HG03045 (cell line): Measurements from ENCODE around the gene LRP5.
"Not testable (repeated sequence)": the region's sequence is repeated elsewhere in the genome, so short reads cannot be mapped to it uniquely, and the experiment has no call there.

Experiments
- ATAC-seq: cut with Tn5 transposase; IDR thresholded peaks from one replicate; pipeline ENCODE4 v1.9.1; 2021; ENCODE audit warnings: mild to moderate bottlenecking, moderate library complexity; ENCODE audit not compliant: unreplicated experiment

The LRP5 gene

DNA sequence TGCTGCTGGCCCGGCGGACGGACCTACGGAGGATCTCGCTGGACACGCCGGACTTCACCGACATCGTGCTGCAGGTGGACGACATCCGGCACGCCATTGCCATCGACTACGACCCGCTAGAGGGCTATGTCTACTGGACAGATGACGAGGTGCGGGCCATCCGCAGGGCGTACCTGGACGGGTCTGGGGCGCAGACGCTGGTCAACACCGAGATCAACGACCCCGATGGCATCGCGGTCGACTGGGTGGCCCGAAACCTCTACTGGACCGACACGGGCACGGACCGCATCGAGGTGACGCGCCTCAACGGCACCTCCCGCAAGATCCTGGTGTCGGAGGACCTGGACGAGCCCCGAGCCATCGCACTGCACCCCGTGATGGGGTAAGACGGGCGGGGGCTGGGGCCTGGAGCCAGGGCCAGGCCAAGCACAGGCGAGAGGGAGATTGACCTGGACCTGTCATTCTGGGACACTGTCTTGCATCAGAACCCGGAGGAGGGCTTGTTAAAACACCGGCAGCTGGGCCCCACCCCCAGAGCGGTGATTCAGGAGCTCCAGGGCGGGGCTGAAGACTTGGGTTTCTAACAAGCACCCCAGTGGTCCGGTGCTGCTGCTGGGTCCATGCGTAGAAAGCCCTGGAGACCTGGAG, 74.1 kb downstream of the LRP5 start:
- no peak for ATAC-seq

DNA sequence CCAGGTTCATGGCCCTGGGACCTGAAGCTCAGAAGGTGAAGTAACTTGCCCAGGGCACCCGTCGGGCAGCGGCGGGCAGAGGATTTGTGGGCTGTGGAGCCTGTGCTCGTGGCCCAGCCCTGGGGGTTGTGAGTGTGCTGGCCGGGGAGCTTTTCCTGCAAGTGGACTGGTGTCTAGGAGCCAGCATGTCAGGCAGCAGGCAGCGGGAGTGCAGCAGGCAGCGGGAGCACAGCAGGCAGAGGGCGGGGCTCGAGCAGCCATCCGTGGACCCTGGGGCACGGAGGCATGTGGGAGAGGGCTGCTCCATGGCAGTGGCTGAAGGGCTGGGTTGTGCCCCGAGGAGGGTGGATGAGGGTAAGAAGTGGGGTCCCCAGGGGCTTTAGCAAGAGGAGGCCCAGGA, 75.4 kb downstream of the LRP5 start:
- no peak for ATAC-seq

DNA sequence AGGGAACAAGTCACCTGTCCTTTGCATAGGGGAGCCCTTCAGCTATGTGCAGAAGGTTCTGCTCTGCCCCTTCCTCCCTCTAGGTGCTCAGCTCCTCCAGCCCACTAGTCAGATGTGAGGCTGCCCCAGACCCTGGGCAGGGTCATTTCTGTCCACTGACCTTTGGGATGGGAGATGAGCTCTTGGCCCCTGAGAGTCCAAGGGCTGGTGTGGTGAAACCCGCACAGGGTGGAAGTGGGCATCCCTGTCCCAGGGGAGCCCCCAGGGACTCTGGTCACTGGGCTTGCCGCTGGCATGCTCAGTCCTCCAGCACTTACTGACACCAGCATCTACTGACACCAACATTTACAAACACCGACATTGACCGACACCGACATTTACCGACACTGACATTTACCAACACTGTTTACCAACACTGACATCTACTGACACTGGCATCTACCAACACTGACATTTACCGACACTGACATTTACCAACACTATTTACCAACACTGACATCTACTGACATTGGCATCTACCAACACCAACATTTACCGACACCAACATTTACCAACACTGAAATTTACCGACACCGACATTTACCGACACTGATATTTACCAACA, 76.3 kb downstream of the LRP5 start:
- ATAC-seq, result no peak

DNA sequence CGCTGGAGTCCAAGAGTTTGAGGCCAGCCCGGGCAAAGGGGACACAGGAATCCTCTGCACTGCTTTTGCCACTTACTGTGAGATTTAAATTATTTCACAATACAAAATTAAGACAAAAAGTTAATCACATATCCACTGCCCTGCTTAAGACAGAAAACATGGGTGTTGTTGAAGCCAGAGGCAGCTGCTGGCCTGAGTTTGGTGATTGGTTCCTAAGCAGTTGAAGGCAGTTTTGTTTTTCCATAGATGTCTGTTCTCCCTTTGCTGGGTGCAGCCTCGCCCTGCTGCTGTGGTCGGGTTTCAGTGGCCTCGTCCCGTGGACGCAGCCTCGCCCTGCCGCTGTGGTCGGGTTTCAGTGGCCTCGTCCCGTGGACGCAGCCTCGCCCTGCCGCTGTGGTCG, 77.9 kb downstream of the LRP5 start:
- ATAC-seq, result no peak

DNA sequence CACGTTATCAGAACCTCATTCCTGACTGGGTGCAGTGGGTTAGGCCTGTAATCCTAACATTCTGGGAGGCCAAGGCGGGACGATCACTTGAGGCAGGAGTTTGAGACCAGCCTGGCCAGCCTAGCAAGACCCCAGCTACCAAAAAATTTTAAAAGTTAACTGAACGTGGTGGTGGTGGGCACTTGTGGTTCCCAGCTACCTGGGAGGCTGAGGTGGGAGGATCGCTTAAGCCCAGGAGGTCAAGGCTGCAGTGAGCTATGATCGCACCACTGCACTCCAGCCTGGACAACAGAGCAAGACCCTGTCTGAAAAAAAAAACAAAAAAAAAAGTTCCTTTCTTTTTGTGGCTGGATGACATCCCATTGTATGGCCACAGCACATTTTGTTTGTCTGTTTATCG, 80.4 kb downstream of the LRP5 start:
- no peak for ATAC-seq

DNA sequence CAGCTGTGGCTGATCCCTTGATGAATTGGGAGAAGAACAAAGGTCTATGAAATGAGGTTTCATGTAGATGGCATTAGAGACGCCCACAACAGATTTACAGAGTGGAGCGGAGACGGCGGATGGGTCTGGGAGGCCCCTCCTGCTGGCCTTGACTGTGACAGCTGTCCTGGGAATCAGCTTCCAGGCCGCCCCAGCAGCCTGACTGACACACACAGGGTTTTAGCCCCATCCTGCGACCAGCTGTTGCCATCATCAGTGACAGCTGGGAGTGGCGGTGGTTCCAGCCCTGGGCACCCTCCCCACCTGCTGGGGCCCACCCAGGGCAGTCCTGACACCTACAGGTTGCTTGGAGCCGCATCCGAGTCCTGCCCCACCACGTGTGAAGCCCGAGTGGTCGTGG, 84.1 kb downstream of the LRP5 start:
- ATAC-seq, result no peak

DNA sequence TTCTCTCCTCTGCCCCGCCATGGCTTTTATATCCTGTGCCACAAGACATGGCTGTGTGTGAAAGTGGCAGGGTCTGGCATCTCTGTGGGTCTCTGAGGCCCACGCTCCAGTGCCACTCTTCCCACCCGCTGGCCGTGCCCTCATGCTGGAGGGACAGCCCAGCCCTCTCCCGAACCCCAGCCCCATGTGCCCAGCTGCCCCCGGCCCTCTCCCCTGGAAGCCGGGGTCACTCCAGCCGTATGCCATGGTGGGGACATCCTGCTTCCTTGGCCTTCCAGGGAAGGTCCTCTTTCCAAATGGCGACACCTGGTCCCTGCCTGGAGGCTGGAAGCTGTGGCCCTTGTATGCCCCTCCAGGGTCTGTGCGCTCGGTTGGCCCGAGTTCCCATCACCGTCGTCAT, 84.9 kb downstream of the LRP5 start:
- ATAC-seq, result no peak

DNA sequence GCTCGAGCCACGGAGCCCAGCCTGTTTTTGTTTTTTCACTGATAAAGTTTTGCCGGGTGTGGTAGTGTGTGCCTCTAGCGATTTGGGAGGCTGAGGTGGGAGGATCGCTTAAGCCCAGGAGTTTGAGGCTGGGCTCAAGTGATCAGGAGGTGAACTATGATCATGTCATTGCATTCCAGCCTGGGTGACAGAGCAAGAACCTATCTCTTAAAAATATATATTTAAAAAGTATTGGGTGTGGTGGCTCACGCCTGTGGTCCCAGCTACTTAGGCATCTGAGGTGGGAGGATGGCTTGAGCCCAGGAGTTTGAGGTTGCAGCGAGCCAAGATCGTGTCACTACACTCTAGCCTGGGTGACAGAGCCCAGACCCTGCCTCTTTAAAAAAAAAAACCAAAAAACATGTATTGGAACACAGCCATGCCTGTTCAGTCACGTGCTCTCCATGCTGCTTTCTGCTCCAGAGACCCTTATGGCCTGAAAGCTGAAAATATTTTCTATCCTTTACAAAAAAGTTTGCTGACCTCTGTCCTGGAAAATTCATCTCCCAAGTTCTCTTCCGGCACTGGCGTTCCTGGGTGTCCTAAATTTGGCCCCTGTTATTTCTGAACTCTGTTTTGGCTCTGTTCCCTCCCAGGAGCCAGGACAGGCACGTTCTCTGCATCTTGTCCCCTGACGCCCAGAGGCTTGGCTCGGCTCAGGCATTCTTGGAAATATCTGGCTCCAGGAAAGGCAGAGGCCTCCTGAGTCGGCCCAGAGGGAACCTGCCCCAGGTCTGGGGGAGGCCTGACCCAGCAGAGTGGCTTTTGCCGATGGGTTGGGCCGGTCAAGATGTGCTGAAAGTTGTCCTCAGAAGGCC, 86.8 kb downstream of the LRP5 start:
- no peak for ATAC-seq

DNA sequence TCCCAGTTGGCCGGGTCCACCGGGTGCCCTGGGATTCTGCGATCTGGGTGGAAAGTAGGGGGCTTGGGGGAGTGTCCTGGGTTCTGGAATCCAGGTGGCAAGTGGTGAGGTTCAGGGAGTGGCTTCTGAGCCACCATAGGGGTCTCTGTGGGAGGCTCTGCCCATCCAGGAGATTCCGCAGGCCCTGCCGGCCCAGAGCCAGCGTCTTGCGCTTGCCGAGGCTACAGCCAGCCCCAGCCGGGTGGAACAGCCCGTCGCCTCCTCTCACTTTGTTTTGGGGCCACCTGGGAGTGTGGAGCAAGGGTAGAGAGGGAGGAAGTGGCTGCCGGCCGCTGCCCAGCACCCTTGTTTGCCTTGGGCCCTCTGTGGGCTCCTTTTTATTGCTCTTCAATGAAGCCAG, 87.5 kb downstream of the LRP5 start:
- ATAC-seq, result no peak

DNA sequence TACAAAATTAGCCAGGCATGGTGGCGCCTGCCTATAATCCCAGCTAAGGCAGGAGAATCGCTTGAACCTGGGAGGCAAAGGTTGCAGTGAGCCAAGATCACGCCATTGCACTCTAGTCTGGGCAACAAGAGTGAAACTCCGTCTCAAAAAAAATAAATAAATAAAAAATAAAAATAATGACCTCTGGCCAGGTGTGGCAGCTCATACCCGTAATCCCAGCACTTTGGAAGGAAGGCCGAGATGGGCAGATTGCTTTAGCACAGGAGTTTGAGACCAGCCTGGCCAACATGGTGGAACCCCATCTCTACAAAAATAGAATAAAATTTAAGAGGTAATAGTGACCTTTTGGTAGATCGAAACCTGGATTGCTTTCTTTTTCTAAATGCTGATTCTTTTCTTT, 88.2 kb downstream of the LRP5 start:
- ATAC-seq, result not testable (repeated sequence)

DNA sequence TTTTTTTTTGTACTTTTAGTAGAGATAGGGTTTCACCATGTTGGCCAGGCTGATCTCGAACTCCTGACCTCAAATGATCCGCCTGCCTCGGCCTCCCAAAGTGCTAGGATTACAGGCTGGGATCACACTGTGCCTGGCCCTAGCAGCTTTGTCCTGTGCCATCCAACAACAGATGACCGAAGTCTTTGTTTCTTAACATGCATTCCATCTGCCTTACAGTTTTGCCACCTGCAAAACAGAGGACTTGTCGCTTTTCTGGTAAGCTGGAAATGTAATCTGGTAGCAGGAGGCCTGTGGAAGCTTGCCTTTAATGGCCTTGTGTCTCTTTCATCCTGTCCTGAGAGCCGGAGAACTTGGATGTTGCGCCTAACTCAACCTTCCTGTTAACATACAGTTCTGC, 89.5 kb downstream of the LRP5 start:
- ATAC-seq, result no peak

DNA sequence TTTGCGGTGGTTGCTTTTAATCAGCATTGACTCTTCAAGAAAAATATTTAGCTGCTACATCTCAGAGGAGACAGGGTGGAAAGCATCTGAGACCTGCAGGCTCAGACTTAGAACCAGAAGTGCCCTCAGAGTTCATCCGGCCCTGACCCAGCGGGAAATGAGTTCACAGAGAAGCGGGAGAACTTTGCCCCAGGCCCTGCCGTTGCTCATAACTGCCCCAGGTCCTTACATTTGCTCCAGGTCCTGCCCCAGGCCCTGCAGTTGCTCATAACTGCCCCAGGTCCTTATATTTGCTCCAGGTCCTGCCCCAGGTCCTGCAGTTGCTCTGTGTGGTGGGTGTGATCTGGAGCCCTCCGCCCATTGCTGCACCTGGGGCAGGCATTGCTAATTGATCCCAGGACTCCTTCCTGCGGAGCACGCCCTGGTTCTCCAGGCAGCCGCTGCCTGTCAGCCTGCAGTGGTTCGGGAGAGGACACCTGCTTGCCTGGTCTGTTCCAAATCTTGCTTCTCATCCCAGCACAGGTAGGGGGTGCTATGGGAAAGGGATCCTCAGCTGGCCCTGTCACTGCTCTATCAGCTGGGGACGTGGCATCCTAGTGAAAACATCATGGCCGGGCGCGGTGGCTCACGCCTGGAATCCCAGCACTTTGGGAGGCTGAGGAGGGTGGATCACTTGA, 90.1 kb downstream of the LRP5 start:
- no peak for ATAC-seq

DNA sequence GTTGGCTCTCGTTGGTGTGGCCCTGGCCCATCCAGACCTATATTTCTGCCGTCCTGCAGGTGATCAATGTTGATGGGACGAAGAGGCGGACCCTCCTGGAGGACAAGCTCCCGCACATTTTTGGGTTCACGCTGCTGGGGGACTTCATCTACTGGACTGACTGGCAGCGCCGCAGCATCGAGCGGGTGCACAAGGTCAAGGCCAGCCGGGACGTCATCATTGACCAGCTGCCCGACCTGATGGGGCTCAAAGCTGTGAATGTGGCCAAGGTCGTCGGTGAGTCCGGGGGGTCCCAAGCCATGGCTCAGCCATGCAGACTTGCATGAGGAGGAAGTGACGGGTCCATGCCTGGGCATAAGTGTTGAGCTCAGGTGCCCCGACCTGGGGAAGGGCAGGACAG, 91.0 kb downstream of the LRP5 start:
- no peak for ATAC-seq

DNA sequence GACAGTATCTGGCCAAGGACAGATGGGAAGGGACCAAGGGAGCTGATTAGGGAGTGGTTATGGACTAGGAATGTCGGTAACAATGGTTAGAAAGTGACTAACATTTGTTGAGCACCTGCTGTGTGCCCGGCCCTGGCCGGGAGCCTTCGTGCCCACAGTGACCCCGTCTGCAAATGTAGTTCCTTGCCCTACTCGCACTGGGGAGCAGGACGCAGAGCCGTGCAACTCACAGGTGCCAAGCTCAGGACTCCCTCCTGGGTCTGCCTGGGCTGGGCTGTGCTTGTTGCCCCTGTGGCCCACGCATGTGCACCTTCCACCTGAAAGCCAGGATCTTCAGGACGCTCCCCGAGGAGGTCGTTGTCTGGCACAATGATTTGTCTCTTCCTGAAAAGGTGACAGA, 91.4 kb downstream of the LRP5 start:
- no peak for ATAC-seq

DNA sequence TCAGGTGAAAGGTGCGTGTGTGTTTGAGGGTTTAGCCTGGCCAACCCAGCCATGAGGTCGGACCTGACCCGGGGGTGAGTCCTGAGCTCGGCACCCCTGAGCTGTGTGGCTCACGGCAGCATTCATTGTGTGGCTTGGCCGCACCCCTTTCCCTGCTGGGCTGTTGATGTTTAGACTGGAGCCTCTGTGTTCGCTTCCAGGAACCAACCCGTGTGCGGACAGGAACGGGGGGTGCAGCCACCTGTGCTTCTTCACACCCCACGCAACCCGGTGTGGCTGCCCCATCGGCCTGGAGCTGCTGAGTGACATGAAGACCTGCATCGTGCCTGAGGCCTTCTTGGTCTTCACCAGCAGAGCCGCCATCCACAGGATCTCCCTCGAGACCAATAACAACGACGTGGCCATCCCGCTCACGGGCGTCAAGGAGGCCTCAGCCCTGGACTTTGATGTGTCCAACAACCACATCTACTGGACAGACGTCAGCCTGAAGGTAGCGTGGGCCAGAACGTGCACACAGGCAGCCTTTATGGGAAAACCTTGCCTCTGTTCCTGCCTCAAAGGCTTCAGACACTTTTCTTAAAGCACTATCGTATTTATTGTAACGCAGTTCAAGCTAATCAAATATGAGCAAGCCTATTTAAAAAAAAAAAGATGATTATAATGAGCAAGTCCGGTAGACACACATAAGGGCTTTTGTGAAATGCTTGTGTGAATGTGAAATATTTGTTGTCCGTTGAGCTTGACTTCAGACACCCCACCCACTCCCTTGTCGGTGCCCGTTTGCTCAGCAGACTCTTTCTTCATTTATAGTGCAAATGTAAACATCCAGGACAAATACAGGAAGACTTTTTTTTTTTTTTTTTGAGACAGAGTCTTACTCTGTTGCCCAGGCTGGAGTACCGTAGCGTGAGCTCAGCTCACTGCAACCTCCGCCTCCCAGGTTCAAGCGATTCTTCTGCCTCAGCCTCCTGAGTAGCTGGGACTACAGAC, 94.2 kb downstream of the LRP5 start:
- ATAC-seq, result no peak

DNA sequence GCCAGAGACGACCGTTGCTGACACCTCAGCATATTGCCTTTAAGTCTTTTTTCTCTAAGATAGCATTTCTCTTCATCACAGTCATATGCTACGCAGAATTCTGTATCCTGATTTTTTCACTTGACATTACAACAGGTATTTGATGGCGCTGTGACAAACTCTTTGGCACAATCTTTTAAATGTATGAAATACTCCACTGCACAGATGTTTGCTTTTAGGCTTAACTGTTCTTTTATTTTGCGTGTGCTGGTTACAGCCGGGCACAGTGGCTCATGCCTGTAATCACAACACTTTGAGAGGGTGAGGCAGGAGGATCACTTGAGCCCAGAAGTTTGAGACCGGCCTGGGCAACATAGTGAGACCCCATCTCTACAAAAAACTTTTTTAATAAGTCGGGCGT, 96.1 kb downstream of the LRP5 start:
- no peak for ATAC-seq

DNA sequence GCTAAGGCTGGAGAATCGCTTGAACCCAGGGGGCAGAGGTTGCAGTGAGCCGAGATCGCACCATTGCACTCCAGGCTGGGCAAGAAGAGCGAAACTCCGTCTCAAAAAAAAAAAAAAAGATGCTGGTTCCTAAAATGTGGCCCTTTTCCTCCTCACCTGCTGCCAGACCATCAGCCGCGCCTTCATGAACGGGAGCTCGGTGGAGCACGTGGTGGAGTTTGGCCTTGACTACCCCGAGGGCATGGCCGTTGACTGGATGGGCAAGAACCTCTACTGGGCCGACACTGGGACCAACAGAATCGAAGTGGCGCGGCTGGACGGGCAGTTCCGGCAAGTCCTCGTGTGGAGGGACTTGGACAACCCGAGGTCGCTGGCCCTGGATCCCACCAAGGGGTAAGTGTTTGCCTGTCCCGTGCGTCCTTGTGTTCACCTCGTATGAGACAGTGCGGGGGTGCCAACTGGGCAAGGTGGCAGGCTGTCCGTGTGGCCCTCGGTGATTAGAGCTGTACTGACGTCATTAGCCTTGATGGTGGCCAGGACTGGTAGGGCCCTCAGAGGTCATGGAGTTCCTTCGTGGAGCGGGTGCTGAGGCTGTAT, 97.5 kb downstream of the LRP5 start:
- no peak for ATAC-seq

DNA sequence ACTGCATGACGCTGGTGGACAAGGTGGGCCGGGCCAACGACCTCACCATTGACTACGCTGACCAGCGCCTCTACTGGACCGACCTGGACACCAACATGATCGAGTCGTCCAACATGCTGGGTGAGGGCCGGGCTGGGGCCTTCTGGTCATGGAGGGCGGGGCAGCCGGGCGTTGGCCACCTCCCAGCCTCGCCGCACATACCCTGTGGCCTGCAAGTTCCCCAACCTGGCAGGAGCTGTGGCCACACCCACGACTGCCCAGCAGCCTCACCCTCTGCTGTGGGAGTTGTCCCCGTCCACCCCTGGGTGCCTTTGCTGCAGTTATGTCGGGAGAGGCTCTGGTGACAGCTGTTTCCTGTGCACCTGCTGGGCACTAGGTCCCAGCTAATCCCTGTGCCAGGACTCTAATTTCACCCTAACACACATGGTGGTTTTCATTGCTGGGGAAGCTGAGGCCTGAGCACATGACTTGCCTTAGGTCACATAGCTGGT, 99.2 kb downstream of the LRP5 start:
- ATAC-seq, result no peak

DNA sequence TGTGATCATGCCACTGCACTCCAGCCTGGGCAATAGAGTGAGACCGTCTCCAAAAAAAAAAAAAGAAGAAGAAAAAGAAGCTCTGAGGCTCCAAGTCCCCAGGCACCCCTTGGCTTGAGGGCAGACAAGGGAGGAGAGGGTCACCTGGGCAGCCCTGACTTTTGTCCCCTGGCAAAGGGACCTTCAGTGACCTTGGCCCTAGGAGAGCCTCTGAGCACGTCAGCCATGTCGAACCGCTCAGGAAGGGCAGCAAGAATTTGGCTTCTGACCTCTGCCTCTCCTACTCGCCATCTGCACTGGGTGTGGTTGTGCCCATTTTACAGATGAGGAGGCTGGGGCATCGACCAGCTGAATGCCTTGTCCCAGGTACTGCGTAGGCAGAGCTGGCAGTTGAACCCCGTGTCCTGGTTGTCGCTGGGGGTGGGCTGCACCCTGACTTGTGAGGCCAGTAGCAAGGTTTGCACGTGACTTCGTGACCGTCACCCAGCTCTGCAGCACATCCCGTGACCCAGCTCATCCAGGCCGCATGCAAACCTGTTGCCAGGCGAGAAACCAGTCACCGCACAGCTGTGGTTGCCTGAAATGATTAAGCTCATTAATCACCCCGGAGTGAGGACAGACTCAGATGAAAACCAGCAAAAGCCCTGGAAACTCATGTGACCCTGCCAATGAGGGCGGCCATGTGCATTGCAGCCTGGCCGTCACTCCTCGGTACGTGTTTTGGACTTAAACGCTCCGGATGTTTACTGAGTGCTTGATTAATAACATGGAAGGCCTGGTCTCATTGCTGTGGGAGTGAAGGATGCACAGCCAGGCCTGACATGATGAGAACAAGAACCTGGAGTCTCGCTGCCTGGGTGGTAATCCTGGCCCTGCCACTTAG, 100.4 kb downstream of the LRP5 start:
- no peak for ATAC-seq
